ENCODE measurements around the gene PPP1R3D.
"Not testable (repeated sequence)": the region's sequence is repeated elsewhere in the genome, so short reads cannot be mapped to it uniquely, and the experiment has no call there.

Gene PPP1R3D

DNA sequence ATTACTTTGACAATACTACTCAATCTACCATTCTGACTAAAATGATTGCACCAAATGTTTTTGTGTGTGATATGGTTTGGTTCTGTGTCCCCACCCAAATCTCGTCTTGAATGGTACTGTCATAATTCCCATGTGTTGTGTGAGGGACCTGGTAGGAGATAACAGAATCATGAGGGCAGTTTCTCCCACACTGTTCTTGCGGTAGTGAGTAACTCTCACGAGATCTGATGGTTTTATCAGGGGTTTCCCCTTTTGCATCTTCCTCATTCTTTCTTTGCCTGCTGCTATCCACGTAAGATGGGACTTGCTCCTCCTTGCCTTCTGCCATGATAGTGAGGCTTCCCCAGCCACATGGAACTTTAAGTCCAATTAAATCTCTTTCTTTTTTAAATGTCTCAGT, 27.5 kb downstream of the PPP1R3D start:
- no peak for DNase-seq

DNA sequence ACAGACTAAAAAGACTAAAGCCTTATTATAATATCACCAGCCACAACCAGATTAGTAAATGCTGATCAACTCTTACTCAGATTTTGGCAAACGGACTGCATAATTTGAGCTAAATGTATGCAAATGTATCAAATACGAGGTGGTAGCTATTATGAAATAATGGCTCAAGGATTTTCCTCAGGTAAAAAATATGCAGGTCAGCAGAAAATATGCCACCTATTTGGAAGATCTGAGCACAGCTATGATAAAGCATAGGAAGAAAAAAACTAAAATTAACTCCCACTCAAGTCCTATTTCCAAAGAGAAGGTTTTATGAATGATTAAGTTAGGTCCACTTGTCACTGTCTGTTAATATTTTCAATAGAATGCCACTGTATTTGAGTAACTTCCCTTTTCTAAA, 29.1 kb downstream of the PPP1R3D start:
- no peak for DNase-seq

DNA sequence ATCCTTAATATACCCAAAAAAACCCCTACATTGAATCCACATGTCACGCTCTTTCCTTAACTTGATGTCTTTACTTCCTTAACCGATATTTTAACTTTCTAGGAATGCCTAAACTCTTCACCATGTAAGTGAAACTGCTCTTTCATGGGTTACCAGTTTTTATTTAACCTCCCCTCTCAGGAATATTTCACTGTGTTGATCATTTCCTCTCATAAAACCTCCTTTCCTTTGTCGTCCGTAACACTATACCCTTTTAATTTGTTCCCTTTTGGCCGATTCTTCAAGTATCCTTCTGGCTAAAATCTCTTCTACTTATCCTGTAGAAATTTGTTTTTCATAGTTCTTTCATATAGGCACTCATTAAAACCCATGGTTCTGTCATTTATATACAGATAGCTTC, 31.2 kb downstream of the PPP1R3D start:
- DNase-seq: no peak

DNA sequence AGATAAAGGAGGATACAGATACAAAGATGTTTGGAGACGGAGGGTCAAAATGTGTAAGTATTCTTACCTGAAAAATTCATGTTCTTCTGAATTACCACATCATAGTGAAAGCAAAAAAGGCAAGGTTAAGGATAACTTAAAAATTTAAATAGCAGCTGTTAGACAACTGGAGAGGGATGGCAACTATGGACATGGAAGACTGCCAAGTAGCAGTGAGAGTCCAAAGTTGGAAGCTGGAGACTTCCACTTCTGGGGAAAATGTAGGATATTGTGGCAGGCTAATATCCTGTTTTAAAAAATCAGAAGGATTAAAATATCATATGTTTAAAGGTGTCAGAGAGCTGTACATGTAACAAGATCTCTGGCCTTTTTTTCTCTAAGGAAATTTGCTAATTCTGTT, 36.5 kb downstream of the PPP1R3D start:
- no peak for DNase-seq

DNA sequence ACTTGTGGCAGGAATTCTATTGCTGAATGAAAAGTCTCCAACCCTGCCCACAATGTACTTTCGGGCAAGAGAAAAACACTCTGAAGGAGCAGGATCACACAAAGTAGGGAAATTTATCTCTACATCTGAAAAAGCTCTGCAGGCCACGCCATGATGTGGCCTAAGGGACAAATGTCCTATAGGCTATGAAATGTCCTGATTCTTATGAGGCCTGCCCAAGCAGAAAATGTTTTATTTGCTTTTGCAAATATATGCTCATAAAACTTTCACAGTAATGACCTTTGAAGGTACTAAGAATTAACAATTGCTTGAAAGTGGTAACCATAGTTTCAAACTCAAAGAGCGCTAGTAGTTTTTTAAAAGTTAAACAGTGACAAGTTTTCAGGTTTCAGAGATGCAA, 37.6 kb downstream of the PPP1R3D start:
- no peak for DNase-seq

DNA sequence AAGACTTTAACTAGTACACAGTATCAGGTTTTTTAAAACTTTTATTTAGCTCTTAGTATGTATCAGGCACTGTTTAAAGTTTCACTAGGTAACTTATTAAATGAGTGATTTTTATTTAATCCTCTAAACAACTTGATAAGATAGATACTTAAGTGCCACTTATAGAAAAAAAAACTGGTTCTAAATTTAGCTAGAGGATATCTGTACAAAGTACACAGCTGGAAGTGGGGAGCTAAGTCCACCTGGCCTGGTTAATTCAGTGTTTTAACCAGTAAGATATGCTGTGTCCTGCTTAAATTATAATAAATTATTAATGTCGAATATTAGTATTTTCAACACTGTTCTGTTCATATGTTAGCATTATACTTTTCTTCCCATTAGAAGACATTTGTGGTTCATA, 44.2 kb downstream of the PPP1R3D start:
- DNase-seq: no peak

DNA sequence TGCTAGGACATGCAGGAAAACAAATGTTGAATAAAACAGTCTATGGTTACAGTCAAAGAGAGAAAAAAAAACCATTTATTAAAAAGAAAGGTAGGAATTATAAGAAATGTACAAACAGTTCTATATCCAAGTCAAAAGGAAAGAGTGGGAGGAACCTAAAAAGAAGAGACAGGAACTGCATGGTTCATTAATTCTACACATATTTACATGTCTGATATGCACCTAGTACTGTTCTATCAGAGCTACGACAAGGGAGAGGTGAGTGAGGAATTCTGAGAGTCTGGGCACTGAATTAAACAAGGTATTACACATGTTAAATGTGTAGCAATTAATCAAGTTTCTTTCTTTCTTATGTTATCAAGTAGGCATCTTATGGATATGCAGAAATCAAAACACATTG, 48.5 kb downstream of the PPP1R3D start:
- no peak for DNase-seq

DNA sequence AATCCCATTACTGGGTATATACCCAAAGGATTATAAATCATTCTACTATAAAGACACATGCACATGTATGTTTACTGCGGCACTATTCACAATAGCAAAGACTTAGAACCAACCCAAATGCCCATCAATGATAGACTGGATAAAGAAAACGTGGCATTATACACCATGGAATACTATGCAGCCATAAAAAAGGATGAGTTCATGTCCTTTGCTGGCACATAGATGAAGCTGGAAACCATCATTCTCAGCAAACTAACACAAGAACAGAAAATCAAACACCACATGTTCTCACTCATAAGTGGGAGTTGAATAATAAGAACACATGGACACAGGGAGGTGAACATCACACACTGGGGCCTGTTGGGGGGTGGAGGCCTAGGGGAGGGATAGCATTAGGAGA, 50.1 kb downstream of the PPP1R3D start:
- not testable (repeated sequence) for DNase-seq

DNA sequence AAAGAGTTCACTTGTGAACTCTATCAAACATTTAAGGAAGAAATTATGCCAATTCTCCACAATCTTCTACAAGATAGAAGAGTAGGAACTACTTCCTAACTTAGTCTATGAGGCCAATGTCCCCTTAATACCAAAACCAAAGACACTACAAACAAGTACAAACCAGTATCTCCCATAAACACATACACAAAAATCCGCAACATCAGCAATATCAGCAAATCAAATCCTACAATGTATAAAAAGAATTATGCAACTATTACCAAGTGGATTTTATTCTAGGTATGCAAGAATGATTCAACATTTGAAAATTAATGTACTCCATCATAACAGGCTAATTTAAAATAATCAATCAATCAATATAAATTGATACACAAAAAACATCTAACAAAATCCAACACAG, 52.1 kb downstream of the PPP1R3D start:
- DNase-seq: no peak
